Astrocyte (in vitro differentiated cells and primary cell): ENCODE data around the gene CHD1L. TPM values are rescaled to one million over a fixed set of nuclear protein-coding genes. Genes with fewer than 3 reads are reported as not detected.

Experiments used
- DNase-seq: peaks from one replicate; pipeline ENCODE4 v3.0.0-alpha.2; 2010; ENCODE audit warnings: low read depth
- FAIRE-seq: peaks from 2 replicates; lab custom pipeline; 2011; peaks lifted over from hg19 to GRCh38; lab: Jason Lieb, UNC
- H2AFZ ChIP-seq: 2 replicates; pipeline ENCODE4 v1.6.0; 2012; ENCODE audit warnings: low read depth, low read length, inconsistent platforms
- H3K27ac ChIP-seq: 2 replicates; pipeline ENCODE4 v1.5.1; 2011; ENCODE audit warnings: low read depth, low read length, inconsistent platforms
- H3K27me3 ChIP-seq: 2 replicates; pipeline ENCODE4 v1.6.0; 2011; ENCODE audit warnings: low read length, inconsistent platforms; ENCODE audit not compliant: insufficient read depth
- H3K36me3 ChIP-seq: 2 replicates; pipeline ENCODE4 v1.5.1; 2011; ENCODE audit warnings: low read length, inconsistent platforms; ENCODE audit not compliant: insufficient read depth
- H3K4me1 ChIP-seq: 2 replicates; pipeline ENCODE4 v1.5.1; 2011; ENCODE audit warnings: low read length, inconsistent platforms; ENCODE audit not compliant: insufficient read depth
- H3K4me2 ChIP-seq: 2 replicates; pipeline ENCODE4 v1.6.0; 2012; ENCODE audit warnings: low read length, inconsistent platforms
- H3K4me3 ChIP-seq: 2 replicates; pipeline ENCODE4 v1.5.1; 2011; ENCODE audit warnings: low read depth, mild to moderate bottlenecking, low read length, inconsistent platforms; ENCODE audit not compliant: insufficient read depth
- H3K79me2 ChIP-seq: 2 replicates; pipeline ENCODE4 v1.6.0; 2012; ENCODE audit warnings: mild to moderate bottlenecking, low read length, inconsistent platforms; ENCODE audit not compliant: insufficient read depth
- H3K9ac ChIP-seq: 2 replicates; pipeline ENCODE4 v1.6.0; 2012; ENCODE audit warnings: mild to moderate bottlenecking, low read length, inconsistent platforms
- H3K9me3 ChIP-seq: 2 replicates; pipeline ENCODE4 v1.5.1; 2012; ENCODE audit warnings: low read depth, mild to moderate bottlenecking, low read length, inconsistent platforms; ENCODE audit not compliant: insufficient read depth
- H4K20me1 ChIP-seq: 2 replicates; pipeline ENCODE4 v1.6.0; 2012; ENCODE audit warnings: low read length, inconsistent platforms; ENCODE audit not compliant: insufficient read depth
- H3K27ac Mint-ChIP-seq: one replicate; pipeline ENCODE4 v1.8.0; 2021; ENCODE audit warnings: mild to moderate bottlenecking, mixed read lengths; ENCODE audit not compliant: unreplicated experiment
- H3K27me3 Mint-ChIP-seq: one replicate; pipeline ENCODE4 v1.8.0; 2021; ENCODE audit warnings: low read depth, mixed read lengths; ENCODE audit not compliant: unreplicated experiment
- H3K36me3 Mint-ChIP-seq: one replicate; pipeline ENCODE4 v1.8.0; 2021; ENCODE audit warnings: low read depth, mixed read lengths; ENCODE audit not compliant: unreplicated experiment
- H3K4me1 Mint-ChIP-seq: one replicate; pipeline ENCODE4 v1.8.0; 2021; ENCODE audit warnings: low read depth, mixed read lengths; ENCODE audit not compliant: unreplicated experiment
- H3K4me3 Mint-ChIP-seq: one replicate; pipeline ENCODE4 v1.8.0; 2021; ENCODE audit warnings: mild to moderate bottlenecking, moderate library complexity, mixed read lengths; ENCODE audit not compliant: unreplicated experiment
- H3K9me3 Mint-ChIP-seq: one replicate; pipeline ENCODE4 v1.8.0; 2021; ENCODE audit warnings: mild to moderate bottlenecking, mixed read lengths; ENCODE audit not compliant: unreplicated experiment
- CTCF ChIP-seq: IDR thresholded peaks from 2 replicates; pipeline ENCODE4 v1.5.1; 2011; ENCODE audit warnings: low read depth, mild to moderate bottlenecking, inconsistent platforms, low read length, moderate library complexity; ENCODE audit not compliant: insufficient read depth
- EZH2 ChIP-seq: IDR thresholded peaks from 2 replicates; pipeline ENCODE4 v1.6.1; 2012; ENCODE audit warnings: mild to moderate bottlenecking, low read length, inconsistent platforms; ENCODE audit not compliant: insufficient read depth
- total RNA-seq: library from RNA; stranded (reverse); gene quantifications from 2 replicates; pipeline ENCODE4 v1.2.1, GENCODE V29; 2021

Gene CHD1L
- total RNA-seq, 1 donor from 2014 or later, result 44.2 TPM

- peak; percentile 46 for DNase-seq
Observed at GRCh38 chr1:147287133-147287865, 44.8 kb downstream of the CHD1L start.

GRCh38 chr1:147292012-147292411, 49.5 kb downstream of the CHD1L start:
- no peak overlapping the region for H2AFZ ChIP-seq
- peak; percentile 76 for FAIRE-seq
- H4K20me1 ChIP-seq, result no peaks in the 10 kb centered on the region
- H3K4me3 ChIP-seq, result peak overlapping the region; percentile 28
- peak overlapping the region; percentile 85 for H3K9ac ChIP-seq
- H3K27ac ChIP-seq, result peak overlapping the region; percentile 99
- H3K4me2 ChIP-seq, result peak overlapping the region; percentile 68
- H3K27me3 ChIP-seq, result no peaks in the 10 kb centered on the region
- peaks cover 25% of the 10 kb centered on the region for H3K4me1 ChIP-seq
- Mint-ChIP-seq H3K4me3 (peak overlapping the region; percentile 5), H3K36me3 (peaks cover 67% of the 10 kb centered on the region), H3K9me3 (peaks cover 1% of the 10 kb centered on the region), H3K4me1 (peaks cover 19% of the 10 kb centered on the region), H3K27ac (peak overlapping the region; percentile 98), H3K27me3 (no peaks in the 10 kb centered on the region)
- no peaks in the 10 kb centered on the region for H3K9me3 ChIP-seq
- no peak for TF ChIP-seq EZH2
- TF ChIP-seq CTCF, result no peak
- peak; percentile 88 for DNase-seq
- H3K79me2 ChIP-seq, result no peaks in the 10 kb centered on the region
- H3K36me3 ChIP-seq, result peaks cover 40% of the 10 kb centered on the region

More at GRCh38 chr1:147287133-147287865, 44.8 kb downstream of the CHD1L start:
- H3K4me3 Mint-ChIP-seq, result no peak overlapping the region
- Histone ChIP-seq H3K27me3 (no peaks in the 10 kb centered on the region), H3K4me1 (peaks cover 17% of the 10 kb centered on the region), H3K9me3 (no peaks in the 10 kb centered on the region), H4K20me1 (no peaks in the 10 kb centered on the region), H3K4me3 (no peak overlapping the region), H3K79me2 (no peaks in the 10 kb centered on the region), H3K4me2 (peak overlapping the region; percentile 18), H3K27ac (peak overlapping the region; percentile 10), H2AFZ (no peak overlapping the region), H3K9ac (no peak overlapping the region), H3K36me3 (peaks cover 36% of the 10 kb centered on the region)
- H3K27me3 Mint-ChIP-seq, result no peaks in the 10 kb centered on the region
- peaks cover 38% of the 10 kb centered on the region for H3K36me3 Mint-ChIP-seq
- no peaks in the 10 kb centered on the region for H3K9me3 Mint-ChIP-seq
- no peak for TF ChIP-seq CTCF
- TF ChIP-seq EZH2, result no peak
- H3K27ac Mint-ChIP-seq, result no peak overlapping the region
- H3K4me1 Mint-ChIP-seq, result peaks cover 7% of the 10 kb centered on the region
- FAIRE-seq, result no peak
